NCI-H128 (cell line): ENCODE data around the gene BPIFB4.

ENCODE experiments used
- DNase-seq: peaks from one replicate; lab custom pipeline; 2025; ENCODE audit not compliant: unreplicated experiment; lab: John Stamatoyannopoulos, UW

The BPIFB4 gene

GRCh38 chr20:33160681-33161080, 81.2 kb downstream of the BPIFB4 start:
- no peak for DNase-seq
